Gastroesophageal sphincter (tissue), 4 donors: ENCODE measurements around the gene CFAP100. TPM values are rescaled to one million over a fixed set of nuclear protein-coding genes. Genes with fewer than 3 reads are reported as not detected.

Experiments
- ATAC-seq: fragments of 150-250 bp; one replicate; pipeline ENCODE4 v1.9.1; 2016; ENCODE audit warnings: mild to moderate bottlenecking, moderate library complexity
- H3K27ac ChIP-seq, 4 donors: fragments of 200-600 bp; sonication (generic) in 3 of 4; 1 replicate in 3 of 4; 2 replicates in 1 of 4; pipeline ENCODE4 v1.5.1; 2016 to 2019
- H3K27me3 ChIP-seq: fragments of 200-600 bp; sonication (generic); one replicate; pipeline ENCODE4 v1.5.1; 2019
- H3K36me3 ChIP-seq, 2 donors: fragments of 200-600 bp; sonication (generic); one replicate each; pipeline ENCODE4 v1.5.1; 2019; ENCODE audit warnings: control low read depth in 1 of 2
- H3K4me1 ChIP-seq, 3 donors: fragments of 200-600 bp; sonication (generic); 1 replicate in 2 of 3; 2 replicates in 1 of 3; pipeline ENCODE4 v1.5.1; 2016 to 2019; ENCODE audit warnings: control low read depth in 2 of 3
- H3K4me3 ChIP-seq, 2 donors: fragments of 200-600 bp; sonication (generic); one replicate each; pipeline ENCODE4 v1.5.1; 2019; ENCODE audit warnings: mild to moderate bottlenecking in 1 of 2, moderate library complexity in 1 of 2
- H3K9me3 ChIP-seq, 3 donors: fragments of 200-600 bp; sonication (generic); one replicate each; pipeline ENCODE4 v1.5.1; 2017 to 2019; ENCODE audit warnings: control low read depth in 2 of 3
- EP300 ChIP-seq: sonication (generic); formaldehyde crosslinking; IDR thresholded peaks from one replicate; pipeline ENCODE4 v1.6.1; 2017; ENCODE audit warnings: antibody characterized with exemption, mild to moderate bottlenecking
- POLR2A ChIP-seq, 2 donors: fragments of 450-650 bp; IDR thresholded peaks; one replicate each; pipeline ENCODE4 v1.6.1; 2017; ENCODE audit warnings: antibody characterized with exemption in 2 of 2, mild to moderate bottlenecking in 2 of 2, moderate library complexity in 1 of 2
- POLR2AphosphoS5 ChIP-seq: sonication (generic); formaldehyde crosslinking; IDR thresholded peaks from one replicate; pipeline ENCODE4 v1.6.1; 2017; ENCODE audit warnings: antibody characterized with exemption
- WGBS, 2 donors: methylation state at CpG; one replicate each; pipeline ENCODE4 v1.1.5; 2018; ENCODE audit warnings: low coverage in 1 of 2; 5-methylcytosine and 5-hydroxymethylcytosine counted together
- total RNA-seq, 4 donors: library from RNA; depleted of rRNA; stranded (reverse); fragments of >200 nt; gene quantifications; one replicate each; pipeline ENCODE4 v1.1.0, GENCODE V29; 2016
- TF ChIP-seq, protein P1 (sequence below), 4 experiments: fragments of 200-600 bp in 2 of 4; fragments of 450-650 bp in 2 of 4; sonication (generic) in 1 of 4; IDR thresholded peaks; one replicate each; pipeline ENCODE4 v1.5.1; 2017 to 2019; ENCODE audit warnings: antibody characterized with exemption in 4 of 4, mild to moderate bottlenecking in 2 of 4, moderate library complexity in 2 of 4

Gene CFAP100
- total RNA-seq, 4 donors from 2014 or later = not detected

DNA sequence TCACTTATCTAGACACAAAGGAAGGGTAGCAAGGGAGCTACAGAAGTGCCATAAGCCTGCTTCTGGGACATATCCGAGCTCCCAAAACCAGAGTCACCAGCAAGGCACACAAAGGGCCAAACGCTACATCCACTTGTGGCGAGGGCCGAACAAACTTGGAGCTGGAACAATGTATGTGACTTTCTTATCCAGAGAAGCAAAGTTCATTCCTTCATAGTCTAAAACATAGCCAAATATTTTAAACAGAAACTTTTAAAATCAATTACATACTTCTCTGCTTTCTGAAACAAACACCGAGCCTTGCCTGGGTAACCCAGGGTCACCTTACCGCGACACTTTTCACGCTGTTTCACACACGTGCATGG, 65.0 kb downstream of the CFAP100 start:
- H3K4me3 ChIP-seq = no peak overlapping the region
- H3K9me3 ChIP-seq = no peaks in the 10 kb centered on the region
- no peaks in the 10 kb centered on the region for H3K27me3 ChIP-seq
- H3K36me3 ChIP-seq = peaks cover 0 to 98% of the 10 kb centered on the region in 2 donors
- peaks cover 0 to 3% (median 0%) of the 10 kb centered on the region in 3 donors for H3K4me1 ChIP-seq
- 80 to 82% methylated on average over 2 to 3 of the region's 9 CpGs for WGBS, 2 donors
- TF ChIP-seq POLR2AphosphoS5 = no peak
- TF ChIP-seq EP300 = no peak
- TF ChIP-seq, protein P1, sequence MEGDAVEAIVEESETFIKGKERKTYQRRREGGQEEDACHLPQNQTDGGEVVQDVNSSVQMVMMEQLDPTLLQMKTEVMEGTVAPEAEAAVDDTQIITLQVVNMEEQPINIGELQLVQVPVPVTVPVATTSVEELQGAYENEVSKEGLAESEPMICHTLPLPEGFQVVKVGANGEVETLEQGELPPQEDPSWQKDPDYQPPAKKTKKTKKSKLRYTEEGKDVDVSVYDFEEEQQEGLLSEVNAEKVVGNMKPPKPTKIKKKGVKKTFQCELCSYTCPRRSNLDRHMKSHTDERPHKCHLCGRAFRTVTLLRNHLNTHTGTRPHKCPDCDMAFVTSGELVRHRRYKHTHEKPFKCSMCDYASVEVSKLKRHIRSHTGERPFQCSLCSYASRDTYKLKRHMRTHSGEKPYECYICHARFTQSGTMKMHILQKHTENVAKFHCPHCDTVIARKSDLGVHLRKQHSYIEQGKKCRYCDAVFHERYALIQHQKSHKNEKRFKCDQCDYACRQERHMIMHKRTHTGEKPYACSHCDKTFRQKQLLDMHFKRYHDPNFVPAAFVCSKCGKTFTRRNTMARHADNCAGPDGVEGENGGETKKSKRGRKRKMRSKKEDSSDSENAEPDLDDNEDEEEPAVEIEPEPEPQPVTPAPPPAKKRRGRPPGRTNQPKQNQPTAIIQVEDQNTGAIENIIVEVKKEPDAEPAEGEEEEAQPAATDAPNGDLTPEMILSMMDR (IDR thresholded peaks at IDR 0.05) = no peak
- TF ChIP-seq POLR2A (IDR thresholded peaks at IDR 0.05) = no peak
- H3K27ac ChIP-seq = no peak overlapping the region
- no peak for ATAC-seq

DNA sequence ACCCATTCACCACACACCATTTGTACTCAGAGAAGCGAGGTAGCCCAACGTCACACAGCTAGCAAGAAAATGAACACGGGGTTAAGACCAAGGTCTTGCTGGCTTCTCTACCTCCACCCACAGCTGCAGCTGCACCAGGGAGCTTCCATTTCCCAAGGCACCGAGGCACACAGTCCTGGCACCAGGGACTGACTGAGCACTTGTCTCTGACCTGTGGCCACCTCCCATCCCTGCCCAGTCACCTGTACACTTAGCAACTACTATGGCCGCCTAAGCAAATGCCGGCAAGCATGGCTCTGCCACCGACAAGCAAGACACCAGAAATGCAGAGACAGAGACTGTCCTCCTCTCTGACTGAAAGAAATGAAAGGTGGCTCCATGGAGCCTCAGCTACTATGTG, 65.7 kb downstream of the CFAP100 start:
- TF ChIP-seq POLR2A (IDR thresholded peaks at IDR 0.05) (no peak), POLR2AphosphoS5 (no peak), EP300 (no peak)
- TF ChIP-seq, protein P1 (IDR thresholded peaks at IDR 0.05) = no peak
- 65 to 67% methylated on average over 3 to 4 of the region's 7 CpGs for WGBS, 2 donors
- peaks cover 0 to 9% (median 0%) of the 10 kb centered on the region in 3 donors for H3K4me1 ChIP-seq
- no peaks in the 10 kb centered on the region for H3K27me3 ChIP-seq
- H3K9me3 ChIP-seq = no peaks in the 10 kb centered on the region
- H3K4me3 ChIP-seq = no peak overlapping the region
- H3K27ac ChIP-seq = no peak overlapping the region
- peaks cover 0 to 100% of the 10 kb centered on the region in 2 donors for H3K36me3 ChIP-seq
- ATAC-seq = no peak

DNA sequence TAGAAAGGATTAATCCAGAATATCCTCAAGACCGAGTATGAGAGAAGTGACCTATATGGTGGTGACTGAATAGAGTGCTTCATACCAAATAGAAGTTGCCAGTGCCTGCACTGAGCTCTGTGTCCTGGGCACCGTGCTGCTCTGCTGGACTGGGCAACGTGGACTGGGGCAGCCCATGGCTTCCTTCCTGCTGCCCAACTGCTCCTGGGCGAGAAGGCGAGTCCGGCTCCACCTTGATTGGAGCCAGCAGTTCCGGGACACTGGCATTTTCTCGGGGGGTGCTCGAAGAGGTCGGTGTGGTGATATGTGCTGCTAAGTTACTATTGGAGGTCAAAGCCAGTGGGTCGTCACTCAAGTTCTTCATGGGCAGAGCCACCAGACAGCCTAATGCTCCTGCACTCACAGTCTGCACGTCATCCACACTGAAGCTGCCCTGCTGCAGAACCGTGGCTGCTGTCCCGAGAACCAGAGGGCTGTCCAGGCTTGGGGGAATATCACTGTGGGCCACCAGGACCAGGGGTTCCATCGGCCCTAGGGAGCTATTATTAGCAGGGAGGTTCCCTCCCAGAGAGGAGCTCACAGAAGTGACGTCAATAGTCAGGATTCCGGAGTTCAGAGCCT, 66.9 kb downstream of the CFAP100 start:
- peaks cover 0 to 21% (median 0%) of the 10 kb centered on the region in 3 donors for H3K4me1 ChIP-seq
- H3K27ac ChIP-seq = no peak overlapping the region
- peaks cover 0 to 100% of the 10 kb centered on the region in 2 donors for H3K36me3 ChIP-seq
- no peaks in the 10 kb centered on the region for H3K27me3 ChIP-seq
- no peak for TF ChIP-seq POLR2AphosphoS5
- no peak for TF ChIP-seq POLR2A (IDR thresholded peaks at IDR 0.05)
- TF ChIP-seq, protein P1 (IDR thresholded peaks at IDR 0.05) = no peak
- TF ChIP-seq EP300 = no peak
- 71 to 75% methylated on average over 1 of the region's 17 CpGs for WGBS, 2 donors
- no peak for ATAC-seq
- no peaks in the 10 kb centered on the region for H3K9me3 ChIP-seq
- no peak overlapping the region for H3K4me3 ChIP-seq

DNA sequence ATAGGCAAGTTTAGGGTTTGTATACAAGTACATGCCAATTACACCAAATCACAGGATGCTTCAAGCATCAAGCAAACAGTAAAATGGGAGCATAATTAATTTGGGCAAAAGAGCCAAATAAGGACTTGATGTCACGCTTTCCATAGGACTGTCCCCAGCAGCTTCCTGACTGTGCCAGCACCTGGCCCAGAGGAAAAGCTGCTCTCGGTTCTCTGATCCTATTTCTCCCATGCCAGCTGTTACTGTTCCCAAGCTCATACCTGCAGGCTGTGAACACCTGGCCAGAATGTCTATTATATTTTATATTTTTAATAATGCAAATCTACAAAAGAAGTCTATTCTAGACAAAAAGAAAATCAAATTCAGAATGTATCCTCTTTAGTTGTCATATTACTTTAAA, 68.8 kb downstream of the CFAP100 start:
- Histone ChIP-seq H3K4me1 (peaks cover 0 to 40% (median 0%) of the 10 kb centered on the region in 3 donors), H3K4me3 (no peak overlapping the region), H3K36me3 (peaks cover 0 to 100% of the 10 kb centered on the region in 2 donors), H3K27me3 (no peaks in the 10 kb centered on the region), H3K9me3 (no peaks in the 10 kb centered on the region), H3K27ac (no peak overlapping the region)
- 89 to 100% methylated on average over 2 of the region's 2 CpGs for WGBS, 2 donors
- no peak for ATAC-seq
- TF ChIP-seq POLR2A (IDR thresholded peaks at IDR 0.05) (no peak), POLR2AphosphoS5 (no peak), EP300 (no peak)
- TF ChIP-seq, protein P1 (IDR thresholded peaks at IDR 0.05) = no peak

DNA sequence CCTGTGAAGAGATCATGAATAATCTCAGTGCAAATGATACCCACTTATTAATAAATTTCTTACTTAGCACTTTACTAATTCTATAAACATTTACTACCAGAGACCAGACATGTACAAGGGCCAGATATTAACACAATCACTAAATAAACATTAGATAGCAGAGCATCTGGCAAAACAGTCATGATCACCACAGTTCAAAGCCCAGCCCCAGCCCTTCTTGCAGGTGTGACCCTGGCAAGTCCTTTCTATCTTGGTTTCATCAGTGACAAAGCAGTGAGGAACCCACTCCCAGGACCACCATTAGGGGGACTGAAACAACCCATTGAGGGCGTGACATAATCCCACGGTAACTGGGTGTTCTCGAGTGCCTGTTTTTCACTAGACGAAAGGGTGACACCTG, 69.4 kb downstream of the CFAP100 start:
- Histone ChIP-seq H3K4me3 (no peak overlapping the region), H3K27ac (no peak overlapping the region), H3K9me3 (no peaks in the 10 kb centered on the region), H3K4me1 (peaks cover 0 to 44% (median 0%) of the 10 kb centered on the region in 3 donors), H3K27me3 (no peaks in the 10 kb centered on the region), H3K36me3 (peaks cover 0 to 100% of the 10 kb centered on the region in 2 donors)
- 62% methylated on average over 4 of the region's 4 CpGs; no CpG with 5 or more reads in 1 of the 2 donors for whole genome bisulfite sequencing, 2 donors
- TF ChIP-seq, protein P1 (IDR thresholded peaks at IDR 0.05) = no peak
- TF ChIP-seq POLR2AphosphoS5 (no peak), EP300 (no peak), POLR2A (IDR thresholded peaks at IDR 0.05) (no peak)
- no peak for ATAC-seq
